ENCODE data around the gene GREM2. TPM values are rescaled to one million over a fixed set of nuclear protein-coding genes. Genes with fewer than 3 reads are reported as not detected.

GREM2 gene
- total and polyA plus RNA-seq, 2 experiments from 2014 or later: 47.8 to 86.5 TPM

GRCh38 chr1:240498335-240498734, 113.6 kb downstream of the GREM2 start:
- H3F3A ChIP-seq (ENCODE audit: insufficient read depth): peaks cover 82% of the 10 kb centered on the region
- no peak for DNase-seq
- H3K9me2 ChIP-seq (ENCODE audit: insufficient read depth): no peaks in the 10 kb centered on the region
- no peak for TF ChIP-seq EZH2phosphoT487 (IDR thresholded peaks at IDR 0.05; ENCODE audit: insufficient read depth, low read depth)
- no peak for TF ChIP-seq EZH2 (IDR thresholded peaks at IDR 0.05; ENCODE audit: insufficient read depth, poor library complexity, severe bottlenecking)
- no peak overlapping the region for H3K27ac ChIP-seq
- no peak overlapping the region for H2AFZ ChIP-seq
- H3K79me2 ChIP-seq (ENCODE audit: insufficient read depth): 0 out of 2 replicates have a peak, but pooled peaks cover 10% of the 10 kb centered on the region
- H3K4me3 ChIP-seq: no peak overlapping the region
- in situ Hi-C loops (cut with MboI): no loop called here
- 71 to 78% methylated on average over 8 of the region's 8 CpGs for WGBS, 2 experiments (ENCODE audit: low coverage in 1 of 2, low lambda C conversion rate in 2 of 2, missing lambda C conversion rate in 2 of 2)
- no peak overlapping the region for H3K9ac ChIP-seq
- no peaks in the 10 kb centered on the region for H4K20me1 ChIP-seq (ENCODE audit: insufficient read depth)
- no peaks in the 10 kb centered on the region for H3K27me3 ChIP-seq (replicated peaks; ENCODE audit: insufficient read depth)
- no peaks in the 10 kb centered on the region for H3K9me3 ChIP-seq (ENCODE audit: low read depth)
- peaks cover 40% of the 10 kb centered on the region for H3K4me1 ChIP-seq (ENCODE audit: insufficient read depth)
- peaks cover 3% of the 10 kb centered on the region; the same call in 1 of the 2 replicates for H3K36me3 ChIP-seq (ENCODE audit: low read depth)
- no peak overlapping the region for H3K4me2 ChIP-seq (ENCODE audit: unreplicated experiment)

GRCh38 chr1:240497908-240498307, 114.0 kb downstream of the GREM2 start:
- no peak overlapping the region for H3K27ac ChIP-seq
- no peak overlapping the region for H3K4me2 ChIP-seq (ENCODE audit: unreplicated experiment)
- no peaks in the 10 kb centered on the region for H4K20me1 ChIP-seq (ENCODE audit: insufficient read depth)
- 0 out of 2 replicates have a peak, but pooled peaks cover 5% of the 10 kb centered on the region for H3K36me3 ChIP-seq (ENCODE audit: low read depth)
- H3K27me3 ChIP-seq (replicated peaks; ENCODE audit: insufficient read depth): no peaks in the 10 kb centered on the region
- no peak for TF ChIP-seq EZH2phosphoT487 (IDR thresholded peaks at IDR 0.05; ENCODE audit: insufficient read depth, low read depth)
- TF ChIP-seq EZH2 (IDR thresholded peaks at IDR 0.05; ENCODE audit: insufficient read depth, poor library complexity, severe bottlenecking): no peak
- peaks cover 40% of the 10 kb centered on the region for H3K4me1 ChIP-seq (ENCODE audit: insufficient read depth)
- WGBS, 2 experiments (ENCODE audit: low coverage in 1 of 2, low lambda C conversion rate in 2 of 2, missing lambda C conversion rate in 2 of 2): 24 to 32% methylated on average over 4 of the region's 4 CpGs
- H3K4me3 ChIP-seq: no peak overlapping the region
- H3K9ac ChIP-seq: no peak overlapping the region
- no peak overlapping the region for H2AFZ ChIP-seq
- peaks cover 78% of the 10 kb centered on the region for H3F3A ChIP-seq (ENCODE audit: insufficient read depth)
- 0 out of 2 replicates have a peak, but pooled peaks cover 10% of the 10 kb centered on the region for H3K79me2 ChIP-seq (ENCODE audit: insufficient read depth)
- H3K9me2 ChIP-seq (ENCODE audit: insufficient read depth): no peaks in the 10 kb centered on the region
- in situ Hi-C loops (cut with MboI): no loop called here
- H3K9me3 ChIP-seq (ENCODE audit: low read depth): no peaks in the 10 kb centered on the region
- DNase-seq: peak; percentile 19

- in situ Hi-C loops (cut with MboI): no loop called here
- Histone ChIP-seq H3K9ac (no peak overlapping the region), H3K9me2 (ENCODE audit: insufficient read depth) (no peaks in the 10 kb centered on the region), H3K4me3 (no peak overlapping the region), H4K20me1 (ENCODE audit: insufficient read depth) (no peaks in the 10 kb centered on the region), H3K4me1 (ENCODE audit: insufficient read depth) (peaks cover 40% of the 10 kb centered on the region), H3K79me2 (ENCODE audit: insufficient read depth) (0 out of 2 replicates have a peak, but pooled peaks cover 10% of the 10 kb centered on the region), H3K27ac (no peak overlapping the region), H3F3A (ENCODE audit: insufficient read depth) (peaks cover 72% of the 10 kb centered on the region), H2AFZ (no peak overlapping the region), H3K9me3 (ENCODE audit: low read depth) (no peaks in the 10 kb centered on the region), H3K4me2 (ENCODE audit: unreplicated experiment) (no peak overlapping the region), H3K27me3 (replicated peaks; ENCODE audit: insufficient read depth) (no peaks in the 10 kb centered on the region), H3K36me3 (ENCODE audit: low read depth) (peaks cover 11% of the 10 kb centered on the region; the same call in 1 of the 2 replicates)
- DNase-seq: no peak
- 90 to 91% methylated on average over 5 of the region's 5 CpGs for WGBS, 2 experiments (ENCODE audit: low coverage in 1 of 2, low lambda C conversion rate in 2 of 2, missing lambda C conversion rate in 2 of 2)
- TF ChIP-seq EZH2phosphoT487 (IDR thresholded peaks at IDR 0.05; ENCODE audit: insufficient read depth, low read depth) (no peak), EZH2 (IDR thresholded peaks at IDR 0.05; ENCODE audit: insufficient read depth, poor library complexity, severe bottlenecking) (no peak)
Observed at GRCh38 chr1:240496941-240497340, 115.0 kb downstream of the GREM2 start.

GRCh38 chr1:240496356-240496755, 115.6 kb downstream of the GREM2 start:
- peaks cover 36% of the 10 kb centered on the region for H3K4me1 ChIP-seq (ENCODE audit: insufficient read depth)
- no peaks in the 10 kb centered on the region for H4K20me1 ChIP-seq (ENCODE audit: insufficient read depth)
- H3K79me2 ChIP-seq (ENCODE audit: insufficient read depth): 0 out of 2 replicates have a peak, but pooled peaks cover 10% of the 10 kb centered on the region
- H3K27me3 ChIP-seq (replicated peaks; ENCODE audit: insufficient read depth): no peaks in the 10 kb centered on the region
- no peak for DNase-seq
- no peaks in the 10 kb centered on the region for H3K9me3 ChIP-seq (ENCODE audit: low read depth)
- no peak overlapping the region for H3K9ac ChIP-seq
- H2AFZ ChIP-seq: no peak overlapping the region
- 98 to 99% methylated on average over 7 of the region's 7 CpGs for WGBS, 2 experiments (ENCODE audit: low coverage in 1 of 2, low lambda C conversion rate in 2 of 2, missing lambda C conversion rate in 2 of 2)
- H3K4me2 ChIP-seq (ENCODE audit: unreplicated experiment): no peak overlapping the region
- H3K9me2 ChIP-seq (ENCODE audit: insufficient read depth): no peaks in the 10 kb centered on the region
- H3F3A ChIP-seq (ENCODE audit: insufficient read depth): peaks cover 72% of the 10 kb centered on the region
- in situ Hi-C loops (cut with MboI): no loop called here
- H3K36me3 ChIP-seq (ENCODE audit: low read depth): peaks cover 15% of the 10 kb centered on the region; the same call in 1 of the 2 replicates
- no peak overlapping the region for H3K4me3 ChIP-seq
- no peak overlapping the region for H3K27ac ChIP-seq
- TF ChIP-seq EZH2 (IDR thresholded peaks at IDR 0.05; ENCODE audit: insufficient read depth, poor library complexity, severe bottlenecking): no peak
- no peak for TF ChIP-seq EZH2phosphoT487 (IDR thresholded peaks at IDR 0.05; ENCODE audit: insufficient read depth, low read depth)
